ENCODE data around the gene HBE1. TPM values are rescaled to one million over a fixed set of nuclear protein-coding genes. Genes with fewer than 3 reads are reported as not detected.
"Not testable (repeated sequence)": the region's sequence is repeated elsewhere in the genome, so short reads cannot be mapped to it uniquely, and the experiment has no call there.

The HBE1 gene
- total RNA-seq, 1 experiment from 2014 or later = not detected

DNA sequence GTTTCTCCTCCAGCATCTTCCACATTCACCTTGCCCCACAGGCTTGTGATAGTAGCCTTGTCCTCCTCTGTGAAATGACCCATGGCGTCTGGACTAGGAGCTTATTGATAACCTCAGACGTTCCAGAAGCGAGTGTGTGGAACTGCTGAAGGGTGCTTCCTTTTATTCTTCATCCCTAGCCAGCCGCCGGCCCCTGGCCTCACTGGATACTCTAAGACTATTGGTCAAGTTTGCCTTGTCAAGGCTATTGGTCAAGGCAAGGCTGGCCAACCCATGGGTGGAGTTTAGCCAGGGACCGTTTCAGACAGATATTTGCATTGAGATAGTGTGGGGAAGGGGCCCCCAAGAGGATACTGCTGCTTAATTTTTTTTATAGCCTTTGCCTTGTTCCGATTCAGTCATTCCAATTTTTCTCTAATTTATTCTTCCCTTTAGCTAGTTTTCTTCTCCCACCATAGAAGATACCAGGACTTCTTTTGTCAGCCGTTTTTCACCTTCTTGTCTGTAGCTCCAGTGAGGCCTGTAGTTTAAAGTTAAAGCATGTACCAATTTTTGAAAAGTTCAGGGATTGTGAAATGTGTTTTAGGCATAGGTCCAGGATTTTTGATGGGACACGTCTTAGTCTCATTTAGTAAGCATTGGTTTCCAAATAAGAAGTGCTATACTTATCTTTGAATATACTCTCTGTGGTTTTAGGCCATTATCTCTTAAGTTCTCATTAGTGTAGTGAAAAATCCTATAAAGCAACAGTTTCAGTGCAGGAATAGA, 14.9 kb downstream of the HBE1 start, which contains the start of gene HBG2:
HBG2 (minus strand) TSS at position 136 of the 768 bp plus-strand sequence; CDS start at position 83, 53 bp downstream.
- peaks cover 11% of the 10 kb centered on the region for H3K27me3 ChIP-seq (replicated peaks)
- DNase-seq (ENCODE audit: low read depth in 1 of 2, low spot score in 2 of 2); H3K4me1 ChIP-seq (replicated peaks): not testable (repeated sequence)

DNA sequence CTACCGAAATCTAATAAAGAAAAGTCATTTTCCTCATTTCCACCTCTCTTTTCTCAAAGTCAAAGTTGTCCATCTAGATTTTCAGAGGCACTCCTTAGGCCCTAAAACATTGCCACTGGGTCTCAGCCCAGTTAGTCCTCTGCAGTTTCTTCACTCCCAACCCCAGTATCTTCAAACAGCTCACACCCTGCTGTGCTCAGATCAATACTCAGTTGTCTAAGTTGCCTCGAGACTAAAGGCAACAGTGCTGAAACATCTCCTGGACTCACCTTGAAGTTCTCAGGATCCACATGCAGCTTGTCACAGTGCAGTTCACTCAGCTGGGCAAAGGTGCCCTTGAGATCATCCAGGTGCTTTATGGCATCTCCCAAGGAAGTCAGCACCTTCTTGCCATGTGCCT, 15.7 kb downstream of the HBE1 start:
- H3K4me3 ChIP-seq; H3K27ac ChIP-seq; H3K9me3 ChIP-seq (replicated peaks); H3K36me3 ChIP-seq; H3K4me1 ChIP-seq (replicated peaks); DNase-seq (ENCODE audit: low read depth in 1 of 2, low spot score in 2 of 2): not testable (repeated sequence)
- H3K27me3 ChIP-seq (replicated peaks) = peaks cover 11% of the 10 kb centered on the region

More for the DNA sequence above, 14.9 kb downstream of the HBE1 start, which contains the start of gene HBG2:
- H3K4me3 ChIP-seq; H3K27ac ChIP-seq; H3K36me3 ChIP-seq; H3K9me3 ChIP-seq (replicated peaks): not testable (repeated sequence)

DNA sequence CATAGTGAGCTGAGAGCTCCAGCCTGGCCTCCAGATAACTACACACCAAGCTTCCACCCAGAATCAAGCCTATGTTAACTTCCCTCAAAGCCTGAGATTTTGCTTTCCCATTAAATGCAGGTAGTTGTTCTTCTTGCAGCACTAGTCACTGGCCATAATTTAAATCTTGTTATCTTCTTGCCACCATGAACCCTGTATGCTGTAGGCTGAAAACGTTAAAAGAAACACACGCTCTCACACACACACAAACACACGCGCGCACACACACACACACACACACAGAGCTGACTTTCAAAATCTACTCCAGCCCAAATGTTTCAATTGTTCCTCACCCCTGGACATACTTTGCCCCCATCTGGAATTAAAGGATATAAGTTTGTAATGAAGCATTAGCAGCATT, 16.3 kb downstream of the HBE1 start:
- H3K4me3 ChIP-seq; DNase-seq (ENCODE audit: low read depth in 1 of 2, low spot score in 2 of 2); H3K9me3 ChIP-seq (replicated peaks); H3K4me1 ChIP-seq (replicated peaks); H3K27ac ChIP-seq; H3K36me3 ChIP-seq: not testable (repeated sequence)
- H3K27me3 ChIP-seq (replicated peaks) = peaks cover 11% of the 10 kb centered on the region

DNA sequence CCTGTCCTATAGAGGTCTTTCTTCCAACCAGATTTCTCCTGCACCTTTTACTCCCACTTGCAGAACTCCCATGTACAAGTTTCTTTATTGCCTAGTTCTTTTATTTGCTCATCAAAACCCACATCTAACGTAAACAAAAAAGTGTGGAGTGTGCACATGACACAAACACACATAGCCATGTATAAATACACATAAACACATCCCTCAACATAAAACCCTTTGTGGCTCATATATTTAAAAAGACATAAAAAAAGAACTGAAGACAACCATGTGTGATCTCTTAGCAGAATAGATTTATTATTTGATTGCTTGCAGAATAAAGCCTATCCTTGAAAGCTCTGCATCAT, 16.9 kb downstream of the HBE1 start:
- DNase-seq (ENCODE audit: low read depth in 1 of 2, low spot score in 2 of 2) = no peak
- peaks cover 12% of the 10 kb centered on the region for H3K27me3 ChIP-seq (replicated peaks)
- H3K4me1 ChIP-seq (replicated peaks) = no peaks in the 10 kb centered on the region

DNA sequence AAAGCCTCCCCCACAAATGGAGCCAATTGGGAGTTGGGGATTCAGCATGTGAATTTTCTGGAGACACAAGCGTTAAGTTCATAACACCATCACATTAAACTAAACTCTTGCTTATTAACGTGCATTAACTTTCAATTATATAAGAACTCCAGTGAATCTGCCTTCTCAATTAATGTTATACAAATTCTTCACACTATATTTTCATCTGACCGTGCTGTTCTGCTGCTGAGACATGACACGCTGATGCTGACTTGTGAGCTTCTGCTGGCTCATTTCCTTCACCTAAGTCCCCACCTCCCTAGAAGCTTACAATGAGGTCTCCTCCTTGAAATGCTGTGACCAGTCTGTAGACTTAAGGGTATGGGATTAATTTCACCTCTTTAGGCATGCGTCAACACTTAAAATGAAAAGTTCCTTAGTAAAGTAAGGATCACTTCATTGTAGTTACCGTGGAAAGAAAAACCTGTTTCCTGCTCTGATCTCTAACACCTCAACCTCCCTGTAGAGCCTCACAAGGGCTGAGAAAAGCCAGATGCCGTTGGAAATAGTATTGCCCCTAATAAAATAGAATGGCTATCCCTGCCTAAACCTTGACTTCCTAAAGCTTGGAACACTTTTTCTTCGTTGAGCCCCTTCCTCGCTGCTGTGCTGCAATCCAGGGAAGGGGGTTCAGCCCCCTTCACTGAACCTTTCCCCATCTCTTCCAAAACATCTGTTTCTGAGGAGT, 17.4 kb downstream of the HBE1 start:
- Histone ChIP-seq H3K27me3 (replicated peaks) (peaks cover 18% of the 10 kb centered on the region), H3K9me3 (replicated peaks) (no peaks in the 10 kb centered on the region), H3K4me1 (replicated peaks) (no peaks in the 10 kb centered on the region), H3K36me3 (no peaks in the 10 kb centered on the region), H3K27ac (no peak overlapping the region), H3K4me3 (no peak overlapping the region)
- no peak for DNase-seq (ENCODE audit: low read depth in 1 of 2, low spot score in 2 of 2)

More for the DNA sequence above, 16.9 kb downstream of the HBE1 start:
- no peaks in the 10 kb centered on the region for H3K9me3 ChIP-seq (replicated peaks)
- no peaks in the 10 kb centered on the region for H3K36me3 ChIP-seq
- no peak overlapping the region for H3K27ac ChIP-seq
- no peak overlapping the region for H3K4me3 ChIP-seq

DNA sequence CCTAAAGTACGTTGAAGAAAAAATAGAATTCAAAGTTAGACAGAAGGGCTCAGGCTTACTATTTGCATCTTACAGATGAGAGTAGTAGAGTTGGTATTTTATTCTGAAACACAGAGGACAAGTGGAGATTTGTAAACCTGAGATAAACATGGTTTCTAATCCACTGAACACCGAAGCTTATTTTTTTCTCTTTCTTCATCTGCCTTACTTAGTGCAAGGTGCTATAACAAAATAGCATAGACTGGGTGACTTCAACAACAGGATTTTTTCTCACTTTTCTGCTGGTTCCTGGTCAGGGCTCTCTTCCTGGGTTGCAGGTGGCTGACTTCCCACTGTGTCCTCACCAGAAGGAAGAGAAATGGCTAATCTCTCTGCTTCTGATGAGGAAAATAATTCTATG, 18.0 kb downstream of the HBE1 start:
- H3K27ac ChIP-seq = no peak overlapping the region
- H3K36me3 ChIP-seq = no peaks in the 10 kb centered on the region
- H3K4me3 ChIP-seq = no peak overlapping the region
- H3K9me3 ChIP-seq (replicated peaks) = no peaks in the 10 kb centered on the region
- no peaks in the 10 kb centered on the region for H3K4me1 ChIP-seq (replicated peaks)
- DNase-seq (ENCODE audit: low read depth in 1 of 2, low spot score in 2 of 2) = no peak
- peaks cover 20% of the 10 kb centered on the region for H3K27me3 ChIP-seq (replicated peaks)

DNA sequence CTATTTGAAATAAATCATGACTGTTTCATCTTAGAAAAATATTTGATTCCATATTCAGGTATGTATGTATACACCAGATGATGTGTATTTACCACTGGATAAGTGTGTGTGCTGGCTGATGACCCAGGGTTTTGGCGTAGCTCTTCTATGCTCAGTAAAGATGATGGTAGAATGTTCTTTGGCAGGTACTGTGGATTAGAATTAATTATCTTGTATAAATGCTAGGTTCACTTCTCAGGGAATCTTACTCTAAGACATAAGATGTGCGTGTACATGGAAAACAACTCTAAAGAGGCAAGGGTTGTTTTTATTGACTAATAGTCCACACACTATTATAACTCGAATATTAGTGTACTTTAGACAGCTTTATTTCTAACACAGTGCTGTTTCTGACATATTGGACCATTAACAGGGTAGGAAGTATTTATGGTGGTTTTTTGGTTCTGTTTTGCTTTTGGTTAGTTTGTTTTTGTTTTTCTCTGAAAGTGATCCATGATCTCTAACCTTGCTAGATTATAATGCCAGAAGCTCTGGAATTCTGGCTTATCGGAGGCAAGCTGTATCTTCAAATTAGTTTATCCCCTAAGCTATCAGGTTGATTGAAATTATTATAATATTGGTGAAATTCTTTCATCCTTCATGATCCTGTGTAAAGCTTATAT, 19.1 kb downstream of the HBE1 start:
- Histone ChIP-seq H3K27ac (no peak overlapping the region), H3K36me3 (no peaks in the 10 kb centered on the region), H3K27me3 (replicated peaks) (peaks cover 24% of the 10 kb centered on the region), H3K4me3 (no peak overlapping the region), H3K9me3 (replicated peaks) (no peaks in the 10 kb centered on the region), H3K4me1 (replicated peaks) (no peaks in the 10 kb centered on the region)
- no peak for DNase-seq (ENCODE audit: low read depth in 1 of 2, low spot score in 2 of 2)

DNA sequence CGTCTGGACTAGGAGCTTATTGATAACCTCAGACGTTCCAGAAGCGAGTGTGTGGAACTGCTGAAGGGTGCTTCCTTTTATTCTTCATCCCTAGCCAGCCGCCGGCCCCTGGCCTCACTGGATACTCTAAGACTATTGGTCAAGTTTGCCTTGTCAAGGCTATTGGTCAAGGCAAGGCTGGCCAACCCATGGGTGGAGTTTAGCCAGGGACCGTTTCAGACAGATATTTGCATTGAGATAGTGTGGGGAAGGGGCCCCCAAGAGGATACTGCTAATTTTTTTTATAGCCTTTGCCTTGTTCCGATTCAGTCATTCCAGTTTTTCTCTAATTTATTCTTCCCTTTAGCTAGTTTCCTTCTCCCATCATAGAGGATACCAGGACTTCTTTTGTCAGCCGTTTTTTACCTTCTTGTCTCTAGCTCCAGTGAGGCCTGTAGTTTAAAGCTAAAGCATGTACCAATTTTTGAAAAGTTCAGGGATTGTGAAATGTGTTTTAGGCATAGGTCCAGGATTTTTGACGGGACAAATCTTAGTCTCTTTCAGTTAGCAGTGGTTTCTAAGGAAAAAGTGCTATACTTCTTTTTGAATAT, 19.8 kb downstream of the HBE1 start, which contains the start of gene HBG1:
HBG1 (minus strand) TSS at position 51 of the 590 bp plus-strand sequence. CDS start 53 bp downstream, outside the sequence.
- not testable (repeated sequence) for DNase-seq (ENCODE audit: low read depth in 1 of 2, low spot score in 2 of 2); H3K9me3 ChIP-seq (replicated peaks); H3K4me3 ChIP-seq; H3K27ac ChIP-seq; H3K4me1 ChIP-seq (replicated peaks); H3K36me3 ChIP-seq
- H3K27me3 ChIP-seq (replicated peaks) = peaks cover 27% of the 10 kb centered on the region

DNA sequence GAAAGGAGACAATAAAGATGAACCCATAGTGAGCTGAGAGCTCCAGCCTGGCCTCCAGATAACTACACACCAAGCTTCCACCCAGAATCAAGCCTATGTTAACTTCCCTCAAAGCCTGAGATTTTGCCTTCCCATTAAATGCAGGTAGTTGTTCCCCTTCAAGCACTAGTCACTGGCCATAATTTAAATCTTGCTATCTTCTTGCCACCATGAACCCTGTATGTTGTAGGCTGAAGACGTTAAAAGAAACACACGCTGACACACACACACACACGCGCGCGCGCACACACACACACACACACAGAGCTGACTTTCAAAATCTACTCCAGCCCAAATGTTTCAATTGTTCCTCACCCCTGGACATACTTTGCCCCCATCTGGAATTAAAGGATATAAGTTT, 21.2 kb downstream of the HBE1 start:
- not testable (repeated sequence) for H3K9me3 ChIP-seq (replicated peaks); H3K27ac ChIP-seq; H3K36me3 ChIP-seq; H3K4me3 ChIP-seq; H3K4me1 ChIP-seq (replicated peaks); DNase-seq (ENCODE audit: low read depth in 1 of 2, low spot score in 2 of 2)
- H3K27me3 ChIP-seq (replicated peaks) = peaks cover 29% of the 10 kb centered on the region

DNA sequence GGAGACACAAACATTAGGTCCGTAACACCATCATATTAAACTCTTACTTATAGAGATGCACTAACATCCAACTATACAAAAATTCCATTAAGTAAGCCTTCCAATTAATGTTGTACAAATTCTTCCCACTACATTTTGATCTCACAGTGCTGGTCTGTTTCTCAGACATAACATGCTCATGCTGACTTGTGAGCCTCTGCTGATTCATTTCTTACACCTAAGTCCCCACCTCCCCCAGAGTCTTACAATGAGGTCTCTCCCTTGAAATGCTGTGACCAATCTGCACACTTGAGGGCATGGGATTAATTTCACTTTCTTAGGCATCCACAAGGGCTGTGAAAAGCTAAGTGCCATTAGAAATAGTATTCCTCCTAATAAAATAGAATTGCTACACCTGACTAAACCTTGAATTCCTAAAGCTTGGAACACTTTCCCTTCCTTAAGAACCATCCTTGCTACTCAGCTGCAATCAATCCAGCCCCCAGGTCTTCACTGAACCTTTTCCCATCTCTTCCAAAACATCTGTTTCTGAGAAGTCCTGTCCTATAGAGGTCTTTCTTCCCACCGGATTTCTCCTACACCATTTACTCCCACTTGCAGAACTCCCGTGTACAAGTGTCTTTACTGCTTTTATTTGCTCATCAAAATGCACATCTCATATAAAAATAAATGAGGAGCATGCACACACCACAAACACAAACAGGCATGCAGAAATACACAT, 22.1 kb downstream of the HBE1 start:
- Histone ChIP-seq H3K4me1 (replicated peaks) (no peaks in the 10 kb centered on the region), H3K9me3 (replicated peaks) (no peaks in the 10 kb centered on the region)
- DNase-seq (ENCODE audit: low read depth in 1 of 2, low spot score in 2 of 2) = no peak

DNA sequence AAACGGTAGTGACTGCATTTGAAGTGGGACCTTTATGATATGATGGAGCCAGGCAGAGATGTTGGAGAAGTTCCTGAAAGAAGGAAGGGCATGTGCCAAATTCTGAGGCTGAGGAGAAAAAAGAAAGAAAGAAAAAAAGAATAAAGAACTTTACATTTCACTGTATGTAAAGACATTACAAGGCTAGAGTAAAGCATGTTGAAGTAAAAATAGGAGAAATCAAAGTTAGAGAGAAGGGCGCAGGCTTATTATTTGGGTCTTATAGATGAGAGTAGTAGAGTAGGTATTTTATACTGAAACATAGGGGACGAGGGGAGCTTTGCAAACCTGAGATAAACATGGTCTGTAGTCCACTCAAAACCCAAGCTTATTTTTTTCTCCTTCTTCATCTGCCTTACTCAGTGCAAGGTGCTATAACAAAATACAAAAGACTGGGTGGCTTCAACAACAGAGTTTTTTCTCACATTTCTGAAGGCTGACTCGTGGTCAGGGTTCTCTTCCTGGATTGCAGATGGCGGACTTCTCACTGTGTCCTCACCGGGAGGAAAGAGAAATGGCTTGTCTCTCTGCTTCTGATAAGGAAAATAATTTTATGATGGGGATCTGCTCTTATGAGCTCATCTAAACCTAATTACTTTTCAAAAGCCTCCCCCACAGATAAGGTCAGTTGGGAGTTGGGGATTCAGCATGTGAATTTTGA, 22.8 kb downstream of the HBE1 start:
- DNase-seq (ENCODE audit: low read depth in 1 of 2, low spot score in 2 of 2) = no peak
- H3K9me3 ChIP-seq (replicated peaks) = no peaks in the 10 kb centered on the region

More for the DNA sequence above, 22.1 kb downstream of the HBE1 start:
- Histone ChIP-seq H3K27me3 (replicated peaks) (peaks cover 29% of the 10 kb centered on the region), H3K4me3 (no peak overlapping the region), H3K36me3 (no peaks in the 10 kb centered on the region), H3K27ac (no peak overlapping the region)

DNA sequence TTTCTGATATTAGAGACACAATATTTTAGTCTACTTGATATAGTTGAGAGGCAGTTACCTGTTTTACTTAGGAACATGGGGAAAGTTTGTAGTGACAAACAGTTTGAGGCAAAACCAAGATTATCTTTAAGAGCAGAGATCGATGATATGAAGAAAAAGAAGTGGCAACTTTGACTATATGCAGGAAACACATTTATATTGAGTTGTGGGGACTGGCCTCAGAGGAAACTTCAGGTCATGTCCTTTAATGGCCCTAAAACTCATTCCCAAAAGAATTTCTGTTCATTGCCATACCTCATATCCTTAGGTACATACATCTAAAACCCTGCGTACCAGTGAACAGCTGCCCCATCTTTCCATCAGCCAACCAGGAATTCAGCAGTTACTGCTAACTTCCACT, 24.6 kb downstream of the HBE1 start:
- Histone ChIP-seq H3K36me3 (no peaks in the 10 kb centered on the region), H3K4me3 (no peak overlapping the region), H3K27me3 (replicated peaks) (peaks cover 21% of the 10 kb centered on the region), H3K4me1 (replicated peaks) (no peaks in the 10 kb centered on the region), H3K27ac (no peak overlapping the region), H3K9me3 (replicated peaks) (no peaks in the 10 kb centered on the region)
- no peak for DNase-seq (ENCODE audit: low read depth in 1 of 2, low spot score in 2 of 2)

More for the DNA sequence above, 22.8 kb downstream of the HBE1 start:
- no peaks in the 10 kb centered on the region for H3K4me1 ChIP-seq (replicated peaks)
- H3K36me3 ChIP-seq = no peaks in the 10 kb centered on the region
- no peak overlapping the region for H3K27ac ChIP-seq
- peaks cover 24% of the 10 kb centered on the region for H3K27me3 ChIP-seq (replicated peaks)
- no peak overlapping the region for H3K4me3 ChIP-seq

DNA sequence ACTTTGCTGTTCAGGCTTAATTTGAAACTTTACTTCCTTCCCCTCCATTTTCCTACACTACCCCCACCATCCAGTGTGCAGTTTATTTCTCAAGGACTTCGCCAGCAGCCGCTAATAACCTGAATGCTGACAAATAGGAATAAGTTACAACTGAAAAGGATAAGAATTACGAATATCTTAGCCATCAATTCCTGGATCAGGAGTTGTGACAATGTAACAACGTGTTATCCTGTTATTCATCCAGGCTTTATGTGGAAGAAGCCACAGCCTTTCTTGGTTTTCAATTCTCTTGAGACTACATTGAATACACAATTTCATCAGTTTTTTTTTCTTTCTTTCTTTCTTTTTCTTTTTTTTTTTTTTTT, 25.9 kb downstream of the HBE1 start:
- no peak overlapping the region for H3K27ac ChIP-seq
- no peaks in the 10 kb centered on the region for H3K9me3 ChIP-seq (replicated peaks)
- H3K4me1 ChIP-seq (replicated peaks) = no peaks in the 10 kb centered on the region
- no peaks in the 10 kb centered on the region for H3K36me3 ChIP-seq
- DNase-seq (ENCODE audit: low read depth in 1 of 2, low spot score in 2 of 2) = no peak
- peaks cover 21% of the 10 kb centered on the region for H3K27me3 ChIP-seq (replicated peaks)
- H3K4me3 ChIP-seq = no peak overlapping the region

All from SJSA1 (cell line).